Measurements from ENCODE around the gene HDAC9.

Gene HDAC9

GRCh38 chr7:18890885-18891621 is 395.5 kb downstream of the HDAC9 start:
- H3K9ac ChIP-seq (ENCODE audit: low read length), result no peak overlapping the region
- no peak overlapping the region for H3K4me3 ChIP-seq (ENCODE audit: insufficient read depth, low read length, poor library complexity, severe bottlenecking)
- H3K9me2 ChIP-seq (replicated peaks; ENCODE audit: insufficient read depth, low read length), result no peaks in the 10 kb centered on the region
- H3K36me3 ChIP-seq (ENCODE audit: low read length), result no peaks in the 10 kb centered on the region
- H4K20me1 ChIP-seq (ENCODE audit: low read depth, low read length), result no peaks in the 10 kb centered on the region
- no peak overlapping the region for H2AFZ ChIP-seq (ENCODE audit: low read depth, low read length, severe bottlenecking)
- no peaks in the 10 kb centered on the region for H3K9me3 ChIP-seq (ENCODE audit: insufficient read depth, low read length)
- no peaks in the 10 kb centered on the region for H3F3A ChIP-seq (ENCODE audit: insufficient read depth)
- no peak overlapping the region for H3K4me2 ChIP-seq (ENCODE audit: low read depth, low read length, poor library complexity, severe bottlenecking)
- H3K27ac ChIP-seq (ENCODE audit: low read depth, low read length), result no peak overlapping the region
- no peak for TF ChIP-seq CTCF (IDR thresholded peaks at IDR 0.05; ENCODE audit: insufficient read depth, low read length, poor library complexity, severe bottlenecking)
- TF ChIP-seq EZH2phosphoT487 (conservative IDR thresholded peaks at IDR 0.05; ENCODE audit: low read length), result no peak
- no peaks in the 10 kb centered on the region for H3K79me2 ChIP-seq (ENCODE audit: insufficient read depth, low read length)
- H3K27me3 ChIP-seq (ENCODE audit: low read length), result no peaks in the 10 kb centered on the region

- Histone ChIP-seq H3K4me2 (ENCODE audit: low read depth, low read length, poor library complexity, severe bottlenecking) (no peak overlapping the region), H3K4me3 (ENCODE audit: insufficient read depth, low read length, poor library complexity, severe bottlenecking) (no peak overlapping the region), H4K20me1 (ENCODE audit: low read depth, low read length) (no peaks in the 10 kb centered on the region), H3K9me2 (replicated peaks; ENCODE audit: insufficient read depth, low read length) (no peaks in the 10 kb centered on the region), H3K27me3 (ENCODE audit: low read length) (no peaks in the 10 kb centered on the region), H3K9ac (ENCODE audit: low read length) (no peak overlapping the region), H2AFZ (ENCODE audit: low read depth, low read length, severe bottlenecking) (no peak overlapping the region), H3F3A (ENCODE audit: insufficient read depth) (no peaks in the 10 kb centered on the region), H3K79me2 (ENCODE audit: insufficient read depth, low read length) (no peaks in the 10 kb centered on the region), H3K9me3 (ENCODE audit: insufficient read depth, low read length) (no peaks in the 10 kb centered on the region), H3K27ac (ENCODE audit: low read depth, low read length) (no peak overlapping the region), H3K36me3 (ENCODE audit: low read length) (no peaks in the 10 kb centered on the region)
- TF ChIP-seq EZH2phosphoT487 (conservative IDR thresholded peaks at IDR 0.05; ENCODE audit: low read length) (no peak), CTCF (IDR thresholded peaks at IDR 0.05; ENCODE audit: insufficient read depth, low read length, poor library complexity, severe bottlenecking) (no peak)
These were observed 397.6 kb downstream of the HDAC9 start for GRCh38 chr7:18893156-18893555.

DNA sequence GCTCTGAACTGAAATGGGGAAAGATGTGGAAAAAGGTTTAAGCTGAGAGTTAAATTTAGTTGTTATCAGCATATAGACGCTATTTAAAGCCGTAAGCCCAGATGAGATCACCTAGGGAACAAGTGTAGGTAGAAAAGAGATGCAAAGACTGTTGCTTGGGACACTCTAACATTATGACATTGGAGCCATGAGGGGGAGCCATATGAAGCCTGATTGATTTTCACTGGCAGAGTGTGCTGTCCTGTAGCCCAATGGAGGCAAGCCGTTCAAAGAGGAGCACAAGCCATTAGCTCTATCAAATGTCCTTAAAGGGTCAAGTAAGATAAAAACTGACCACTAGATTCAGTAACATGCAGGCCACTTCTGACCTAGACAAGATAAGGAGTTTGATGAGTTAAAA is 398.6 kb downstream of the HDAC9 start:
- no peaks in the 10 kb centered on the region for H3F3A ChIP-seq (ENCODE audit: insufficient read depth)
- H3K79me2 ChIP-seq (ENCODE audit: insufficient read depth, low read length), result no peaks in the 10 kb centered on the region
- no peaks in the 10 kb centered on the region for H3K9me3 ChIP-seq (ENCODE audit: insufficient read depth, low read length)
- H3K9me2 ChIP-seq (replicated peaks; ENCODE audit: insufficient read depth, low read length), result no peaks in the 10 kb centered on the region
- no peak overlapping the region for H3K4me3 ChIP-seq (ENCODE audit: insufficient read depth, low read length, poor library complexity, severe bottlenecking)
- no peaks in the 10 kb centered on the region for H3K36me3 ChIP-seq (ENCODE audit: low read length)
- no peaks in the 10 kb centered on the region for H4K20me1 ChIP-seq (ENCODE audit: low read depth, low read length)
- no peak overlapping the region for H3K9ac ChIP-seq (ENCODE audit: low read length)
- no peaks in the 10 kb centered on the region for H3K27me3 ChIP-seq (ENCODE audit: low read length)
- no peak overlapping the region for H2AFZ ChIP-seq (ENCODE audit: low read depth, low read length, severe bottlenecking)
- TF ChIP-seq CTCF (IDR thresholded peaks at IDR 0.05; ENCODE audit: insufficient read depth, low read length, poor library complexity, severe bottlenecking) (no peak), EZH2phosphoT487 (conservative IDR thresholded peaks at IDR 0.05; ENCODE audit: low read length) (no peak)
- H3K4me2 ChIP-seq (ENCODE audit: low read depth, low read length, poor library complexity, severe bottlenecking), result no peak overlapping the region
- H3K27ac ChIP-seq (ENCODE audit: low read depth, low read length), result no peak overlapping the region
